ENCODE measurements around the gene CELF4.

The CELF4 gene

DNA sequence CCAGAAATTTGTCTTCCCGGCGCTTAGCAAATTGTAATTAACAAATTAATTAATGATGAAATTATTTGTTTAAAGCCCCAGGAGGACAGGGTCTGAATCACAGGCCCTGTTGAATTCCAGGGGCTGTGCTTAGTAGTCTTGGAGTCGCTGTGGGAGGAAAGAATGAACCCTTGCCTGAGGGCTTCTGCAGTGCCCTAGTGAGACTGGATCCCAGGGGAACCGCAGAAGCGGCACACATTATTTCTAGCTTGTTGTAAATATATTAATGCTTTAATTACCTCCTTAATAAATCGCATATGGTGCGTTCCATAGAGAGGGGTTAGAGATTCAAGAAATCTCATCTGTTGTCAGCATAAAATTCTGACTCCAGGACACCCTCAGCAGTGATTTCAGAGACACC, 235.4 kb downstream of the CELF4 start:
- H3K4me3 ChIP-seq (ENCODE audit: low read depth, low read length): no peak overlapping the region

DNA sequence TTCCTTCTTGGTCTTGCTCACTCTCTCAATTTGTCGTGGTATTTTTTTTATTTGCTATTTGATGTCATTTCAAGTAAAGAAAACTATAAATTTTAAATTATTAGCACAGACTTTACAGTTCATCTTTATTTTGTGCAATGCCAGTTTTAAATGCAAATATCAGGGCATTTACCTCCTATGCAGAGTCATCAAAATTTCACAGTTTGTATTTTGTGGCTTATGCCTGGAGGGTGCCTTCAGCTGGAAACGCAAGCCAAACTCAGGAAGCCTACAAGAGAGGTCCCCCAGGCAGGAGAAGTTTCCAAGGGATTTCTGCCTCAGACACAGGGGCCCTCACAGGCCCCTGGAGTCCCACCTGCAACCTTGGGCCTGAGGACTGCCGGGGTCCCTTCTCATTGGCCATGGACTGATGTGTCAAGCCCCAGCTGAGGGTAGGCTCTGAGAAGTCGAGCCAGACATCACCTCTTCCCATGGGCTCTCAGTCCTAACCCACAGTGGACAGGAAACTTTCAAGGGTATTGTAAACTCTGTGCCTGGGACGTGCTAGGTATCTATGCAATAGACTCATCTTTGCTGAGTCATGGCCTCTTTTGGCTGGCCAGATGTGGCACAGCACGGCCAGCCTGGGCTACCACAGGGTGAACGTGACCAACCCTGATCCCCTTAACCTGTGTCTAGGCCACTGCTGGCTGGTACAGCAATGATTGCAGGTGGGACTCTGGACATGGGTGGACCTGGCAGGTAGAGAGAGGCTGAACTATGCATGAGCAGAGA, 236.5 kb downstream of the CELF4 start:
- H3K4me3 ChIP-seq (ENCODE audit: low read depth, low read length): no peak overlapping the region

DNA sequence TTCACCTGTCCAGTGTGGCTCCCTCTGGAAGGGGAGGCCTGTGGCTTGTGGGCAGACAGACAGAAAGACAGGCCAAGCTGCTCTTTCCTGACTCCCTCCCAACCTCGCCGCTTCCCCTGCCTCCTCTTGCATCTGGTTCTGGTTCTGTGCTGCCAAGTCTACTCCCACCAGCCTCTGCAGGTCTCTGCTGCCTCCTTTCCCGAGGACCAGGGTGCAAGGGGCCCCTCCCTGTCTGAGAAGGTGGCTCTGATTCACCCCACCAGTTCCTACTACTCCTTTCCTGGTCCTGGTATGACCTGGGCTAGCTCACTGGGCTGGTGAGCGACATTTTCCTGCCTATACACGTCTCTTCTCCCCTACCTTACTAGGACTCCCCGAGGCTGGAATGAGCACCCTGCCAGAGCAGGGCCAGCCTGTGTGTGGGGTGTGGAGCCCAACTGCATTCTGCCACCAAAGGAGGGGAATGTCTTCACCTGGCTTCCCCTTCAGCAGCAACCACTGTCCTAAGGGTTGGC, 238.5 kb downstream of the CELF4 start:
- no peak overlapping the region for H3K4me3 ChIP-seq (ENCODE audit: low read depth, low read length)

DNA sequence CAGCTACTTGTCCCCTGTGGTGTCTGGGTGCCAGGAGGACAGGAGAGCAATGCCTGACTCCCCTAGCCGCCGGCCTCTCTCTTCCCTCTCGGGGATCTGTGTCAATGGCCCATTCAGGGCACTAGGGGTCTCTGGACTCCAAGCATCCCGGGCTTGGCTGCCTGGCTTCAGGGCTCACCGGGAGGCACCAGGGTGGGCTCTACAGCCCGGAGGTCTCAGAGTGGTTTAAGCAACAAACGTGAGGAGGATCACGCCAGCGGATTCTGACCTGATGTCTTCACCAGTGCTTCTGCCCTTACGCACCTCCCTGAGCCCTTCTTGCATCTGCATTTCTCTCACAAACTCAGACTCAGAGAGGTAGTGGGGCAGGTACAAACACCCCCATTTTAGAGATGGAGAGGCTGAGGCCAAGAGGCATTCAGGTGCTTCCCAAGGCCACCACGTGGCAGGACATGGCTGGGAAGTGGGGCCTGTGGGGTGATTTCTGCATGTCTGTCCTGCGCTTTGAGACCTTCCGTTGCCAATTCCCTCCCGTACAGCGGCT, 243.0 kb downstream of the CELF4 start:
- no peak overlapping the region for H3K4me3 ChIP-seq (ENCODE audit: low read depth, low read length)

DNA sequence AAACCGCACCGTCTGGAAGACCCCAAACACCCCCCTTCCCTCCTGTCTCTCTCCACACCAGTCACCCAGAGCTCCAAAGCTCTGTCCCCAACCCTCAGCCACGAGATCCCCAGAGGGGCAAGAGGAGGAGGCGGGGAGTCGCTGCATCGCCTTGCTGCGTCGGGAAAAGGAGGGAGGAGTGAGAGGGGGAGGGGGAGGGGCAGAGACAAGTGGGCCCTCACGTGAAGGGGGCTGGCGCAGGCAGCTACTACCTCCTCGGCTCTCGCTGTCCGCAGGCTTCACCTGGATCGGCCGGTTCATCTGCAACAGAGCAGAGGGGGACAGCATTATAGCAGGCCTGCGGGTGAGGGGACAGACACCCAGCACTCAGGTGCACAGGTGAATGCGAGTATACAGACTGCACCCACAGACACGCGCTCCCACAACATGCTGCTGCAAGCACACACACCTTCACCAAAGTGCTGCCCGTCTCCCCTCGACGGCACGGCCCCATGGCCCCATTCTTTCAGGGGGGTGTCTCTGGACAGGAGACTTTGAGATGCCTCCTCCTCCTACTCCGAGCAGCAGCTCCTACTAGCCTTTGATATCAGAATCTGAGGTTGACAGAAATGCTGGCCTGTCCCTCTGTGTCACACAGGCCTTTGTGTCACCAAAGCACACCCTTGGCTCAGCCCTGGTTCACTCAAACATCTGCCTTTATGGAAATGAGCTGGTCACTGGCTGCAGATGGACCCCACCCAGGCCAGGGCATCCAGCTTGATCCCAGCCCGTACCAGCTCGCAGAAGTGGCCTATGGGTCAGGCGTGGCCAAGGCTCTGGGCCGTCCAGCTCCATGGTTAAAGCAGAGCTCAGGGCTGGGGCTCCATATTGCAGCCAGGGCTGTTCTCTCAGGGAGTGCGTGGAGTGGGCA, 243.8 kb downstream of the CELF4 start:
- no peak overlapping the region for H3K4me3 ChIP-seq (ENCODE audit: low read depth, low read length)

DNA sequence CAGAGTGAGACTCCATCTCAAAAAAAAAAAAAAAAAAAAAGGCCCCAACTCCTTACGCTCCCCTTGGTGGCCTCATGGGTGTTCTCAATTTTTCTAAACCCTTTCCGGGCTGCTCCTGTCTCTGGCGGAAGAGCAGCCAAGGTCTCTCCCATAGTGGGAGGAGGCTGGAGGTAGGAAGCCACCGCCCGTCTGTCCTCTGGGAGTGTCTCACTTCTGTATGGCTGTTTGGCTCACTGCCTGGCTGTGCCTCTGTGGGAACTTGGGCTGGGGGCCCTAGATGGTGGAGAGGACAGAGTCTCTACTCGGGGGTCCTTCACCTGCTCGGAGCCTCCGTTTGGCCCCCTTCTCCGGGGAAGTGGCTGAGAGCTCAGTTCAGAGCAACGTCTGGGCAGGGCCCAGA, 245.3 kb downstream of the CELF4 start:
- H3K4me3 ChIP-seq (ENCODE audit: low read depth, low read length): no peak overlapping the region

DNA sequence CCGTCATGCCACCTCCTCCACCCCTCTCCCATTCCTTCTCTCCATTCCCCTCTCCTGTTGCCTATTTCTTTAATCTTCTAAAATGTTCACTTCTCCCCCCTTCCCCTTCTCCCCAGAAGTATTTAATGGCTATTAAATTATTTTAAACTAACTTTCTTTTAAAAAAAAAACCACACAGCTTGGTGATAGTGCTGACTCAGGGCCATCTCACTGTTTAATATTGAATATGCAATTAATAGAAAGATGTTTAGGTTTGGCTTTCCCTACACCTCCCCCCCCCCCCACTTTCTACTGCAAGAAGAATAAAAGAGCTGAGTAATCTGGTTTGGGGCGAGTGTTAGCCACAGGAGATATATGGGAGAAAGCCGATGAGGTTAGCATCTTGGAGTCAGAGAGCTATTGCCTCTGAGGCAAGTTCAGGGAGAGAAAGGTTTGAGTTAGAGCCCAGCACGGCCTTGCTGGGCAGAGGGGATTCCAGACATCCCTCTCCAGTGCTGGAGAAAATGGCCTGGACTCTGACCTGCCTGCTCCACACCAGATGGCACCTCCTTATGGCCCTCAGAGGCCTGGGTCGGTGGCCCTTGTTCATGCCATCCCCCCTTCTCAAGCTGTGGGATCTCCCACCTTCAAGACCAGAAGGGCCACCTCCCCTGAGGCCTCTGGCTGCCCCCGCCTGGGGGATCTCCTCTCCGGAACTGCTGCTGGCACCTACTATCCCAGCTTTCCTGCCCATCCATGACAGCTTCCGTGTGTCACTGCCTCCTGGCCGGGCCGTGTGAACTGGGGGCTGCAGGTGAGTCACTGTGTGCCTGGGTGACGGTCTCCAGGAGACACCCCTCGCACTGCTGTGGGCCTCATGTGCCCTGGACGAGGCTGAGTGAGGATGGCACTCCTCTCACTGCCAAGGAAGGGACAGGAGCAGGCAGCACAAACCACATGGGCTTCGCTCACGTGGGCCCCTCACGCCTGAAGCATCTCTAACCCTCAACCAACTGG, 246.9 kb downstream of the CELF4 start:
- no peak overlapping the region for H3K4me3 ChIP-seq (ENCODE audit: low read depth, low read length)

DNA sequence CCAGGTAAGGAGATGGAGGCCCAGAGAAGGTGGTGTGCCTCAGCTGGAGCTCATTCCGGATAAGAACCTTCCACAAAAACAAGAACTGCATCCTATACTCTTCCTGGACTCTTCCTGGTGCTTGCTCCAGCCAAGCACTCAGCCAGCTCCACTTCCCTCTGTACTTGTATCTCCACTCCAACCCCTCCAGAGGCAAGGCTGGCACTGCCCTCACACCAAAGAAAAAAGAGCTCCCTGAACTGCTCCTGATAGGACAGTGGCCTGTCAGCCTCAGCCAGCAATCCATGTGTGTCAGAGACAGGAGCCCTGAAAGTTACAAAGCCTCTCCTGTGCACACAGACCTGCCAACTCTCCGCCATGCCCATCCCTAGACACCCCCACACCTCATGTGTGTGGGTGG, 248.1 kb downstream of the CELF4 start:
- H3K4me3 ChIP-seq (ENCODE audit: low read depth, low read length): no peak overlapping the region

DNA sequence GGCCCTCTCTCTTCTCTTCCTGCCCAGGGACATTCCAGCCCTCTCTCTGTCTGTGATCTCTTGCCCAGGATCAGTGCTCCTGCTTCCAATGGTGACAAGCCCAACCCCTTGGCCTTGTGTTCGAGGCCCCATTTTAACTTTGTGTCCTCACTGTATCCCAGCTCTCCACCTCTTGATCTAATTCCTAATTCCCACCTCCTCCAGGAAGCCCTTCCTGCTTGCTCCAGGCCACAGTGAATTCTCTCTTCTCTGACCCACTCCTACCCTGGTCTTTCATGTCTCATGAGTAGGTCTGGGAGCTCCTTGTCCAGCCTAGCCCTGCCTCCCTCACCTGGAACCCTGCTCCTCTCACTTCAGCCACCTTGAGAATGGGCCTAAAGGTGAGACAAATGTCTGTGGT, 249.1 kb downstream of the CELF4 start:
- no peak overlapping the region for H3K4me3 ChIP-seq (ENCODE audit: low read depth, low read length)

DNA sequence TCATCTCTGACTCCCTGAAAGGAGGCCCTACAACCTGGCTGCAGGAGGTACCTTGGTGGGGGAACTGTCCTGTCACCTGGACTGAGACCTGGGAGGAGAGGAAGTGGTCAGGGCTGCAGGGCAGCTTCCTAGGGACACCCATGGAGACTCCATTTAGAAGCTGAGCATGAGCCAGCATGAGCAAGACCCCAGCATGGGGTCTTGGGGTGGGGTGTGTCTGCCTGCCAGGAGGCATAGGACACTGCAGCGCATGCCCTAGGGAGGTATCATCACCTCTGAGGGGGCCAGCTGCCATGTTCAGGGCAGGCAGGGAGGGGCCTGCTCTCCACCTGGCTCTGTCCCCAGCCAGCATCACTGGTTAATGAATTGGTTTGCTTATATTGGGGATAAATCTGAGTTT, 249.7 kb downstream of the CELF4 start:
- no peak overlapping the region for H3K4me3 ChIP-seq (ENCODE audit: low read depth, low read length)

DNA sequence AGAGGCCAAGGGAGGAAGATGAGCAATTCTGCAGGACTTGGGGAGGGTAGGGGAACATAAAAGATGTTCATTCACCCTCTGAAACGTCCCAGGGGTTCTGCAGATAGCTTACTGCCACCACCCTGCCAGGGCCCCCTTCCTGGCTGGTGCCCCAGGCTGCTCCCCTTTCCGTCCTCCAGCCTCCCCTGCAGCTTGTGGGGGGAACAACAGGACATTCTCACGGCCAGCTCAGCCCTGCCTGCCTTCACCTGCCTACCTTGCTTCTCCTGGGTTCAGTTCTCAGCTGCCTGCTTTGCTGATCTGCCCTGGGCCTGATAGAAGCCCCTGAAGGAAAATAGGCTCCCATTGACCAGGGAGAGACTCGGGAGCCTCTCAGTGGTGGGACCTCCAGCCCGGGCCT, 251.1 kb downstream of the CELF4 start:
- H3K4me3 ChIP-seq (ENCODE audit: low read depth, low read length): no peak overlapping the region

DNA sequence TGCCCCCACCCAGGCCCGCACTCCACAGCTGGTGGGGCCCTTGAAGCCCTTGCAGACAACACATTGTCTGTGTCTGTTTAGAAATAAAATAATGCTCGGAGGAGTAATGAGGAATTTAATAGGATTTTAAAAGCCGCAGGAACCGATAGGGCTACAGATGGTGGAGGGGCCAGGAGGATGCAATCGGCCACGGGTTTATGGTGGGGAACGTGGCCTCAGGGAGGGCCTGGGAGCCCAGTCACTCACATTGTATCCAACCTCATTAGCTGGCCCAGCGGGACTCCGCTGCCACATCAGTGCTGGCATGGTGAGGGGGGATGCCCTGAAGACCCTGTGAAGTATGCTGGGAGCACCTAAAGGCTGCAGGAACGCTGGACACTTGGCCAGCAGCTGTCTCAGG, 252.0 kb downstream of the CELF4 start:
- no peak overlapping the region for H3K4me3 ChIP-seq (ENCODE audit: low read depth, low read length)

DNA sequence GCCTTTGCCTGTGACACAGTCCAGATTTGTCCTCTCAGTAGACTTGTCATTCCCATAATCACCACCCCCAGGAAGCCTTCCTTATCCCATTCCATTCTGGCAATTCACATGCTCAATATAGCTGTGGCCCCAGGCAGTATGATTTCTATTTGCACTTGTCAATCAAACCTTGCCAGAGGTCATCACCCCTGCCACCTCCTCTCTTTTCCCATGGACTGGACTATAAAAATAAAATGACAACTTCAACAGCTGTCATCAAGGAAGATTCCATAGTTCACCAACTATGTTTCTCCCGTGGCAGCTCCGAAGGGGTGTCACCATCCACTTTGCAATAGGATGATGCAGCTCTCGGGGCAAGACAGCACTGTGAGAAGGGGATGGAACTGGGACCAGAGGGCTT, 255.7 kb downstream of the CELF4 start:
- no peak overlapping the region for H3K4me3 ChIP-seq (ENCODE audit: low read depth, low read length)

DNA sequence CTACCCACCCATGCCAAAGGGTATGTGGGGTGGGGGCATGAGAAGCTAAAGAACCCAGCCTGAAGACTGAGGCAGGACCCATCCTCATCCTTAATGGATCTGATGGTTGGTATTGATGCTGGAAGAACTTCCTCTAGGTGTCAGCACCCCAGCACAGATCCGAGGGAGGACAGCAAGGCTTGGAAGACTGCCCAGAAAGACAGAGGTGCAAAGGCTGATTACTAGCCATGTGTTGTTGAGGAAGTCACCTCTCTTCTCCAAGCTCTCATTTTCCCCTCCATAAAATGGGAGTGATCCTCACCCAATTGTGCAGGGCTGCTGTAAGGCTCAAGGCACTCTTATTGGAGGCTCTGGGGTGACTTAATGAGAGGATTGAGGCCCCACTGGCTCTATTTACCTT, 256.5 kb downstream of the CELF4 start:
- no peak overlapping the region for H3K4me3 ChIP-seq (ENCODE audit: low read depth, low read length)

DNA sequence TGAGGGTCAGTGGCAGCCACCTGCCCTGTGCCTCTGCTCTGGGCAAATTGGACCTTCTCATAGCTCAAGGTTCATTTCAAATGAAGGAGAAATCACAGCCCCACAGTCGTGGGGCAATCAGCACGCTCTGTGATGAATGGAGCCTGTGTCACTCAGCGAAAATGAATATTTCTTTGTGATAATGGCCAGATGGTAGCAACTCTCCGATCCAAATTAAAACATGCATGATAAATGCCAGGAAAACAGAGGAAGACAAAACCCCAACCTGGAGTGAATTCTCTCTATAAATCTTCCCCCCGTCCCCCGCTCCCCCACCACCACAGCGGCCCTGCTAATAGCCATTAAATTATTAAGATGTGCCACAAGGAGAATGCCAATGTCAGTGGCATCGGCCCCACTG, 258.4 kb downstream of the CELF4 start:
- H3K4me3 ChIP-seq (ENCODE audit: low read depth, low read length): no peak overlapping the region

DNA sequence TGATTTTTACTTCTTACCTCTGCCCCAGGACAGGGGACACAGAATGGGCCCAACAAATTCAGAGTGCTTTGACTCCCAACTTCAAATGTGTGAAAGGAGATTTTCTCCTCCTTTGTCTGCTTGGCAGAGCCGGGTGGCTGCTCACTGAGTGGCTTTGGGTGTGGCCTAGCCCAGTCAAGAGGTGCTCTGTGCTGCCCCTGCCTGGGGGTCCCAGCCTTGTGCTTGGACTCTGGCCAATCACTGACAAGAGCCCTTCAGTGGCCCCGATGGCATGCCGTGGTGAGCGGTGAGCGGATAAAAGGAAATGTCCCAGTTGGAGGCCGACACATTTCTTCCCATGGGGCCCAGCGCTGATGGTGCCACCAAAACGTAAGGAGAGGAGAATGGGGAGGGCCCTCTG, 259.2 kb downstream of the CELF4 start:
- H3K4me3 ChIP-seq (ENCODE audit: low read depth, low read length): no peak overlapping the region

DNA sequence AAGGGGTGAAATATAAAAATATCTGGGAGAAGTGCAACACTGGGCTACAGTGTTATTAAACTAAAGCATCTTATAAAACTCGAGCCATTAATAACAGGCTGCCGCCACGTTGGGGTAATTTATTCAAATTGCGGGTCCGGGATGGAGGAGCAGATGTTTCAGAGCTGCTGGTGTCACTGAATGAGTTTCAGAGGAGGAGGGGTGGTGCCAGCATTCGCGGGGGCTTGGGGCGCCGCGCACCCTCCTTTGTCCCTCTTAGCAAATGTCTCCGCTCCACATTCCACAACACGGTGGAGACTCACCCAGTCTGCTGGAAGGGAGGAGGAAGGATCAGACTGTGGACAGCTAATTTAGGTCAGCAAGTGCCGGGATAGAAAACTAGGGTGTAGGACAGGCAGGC, 260.5 kb downstream of the CELF4 start:
- no peak overlapping the region for H3K4me3 ChIP-seq (ENCODE audit: low read depth, low read length)

DNA sequence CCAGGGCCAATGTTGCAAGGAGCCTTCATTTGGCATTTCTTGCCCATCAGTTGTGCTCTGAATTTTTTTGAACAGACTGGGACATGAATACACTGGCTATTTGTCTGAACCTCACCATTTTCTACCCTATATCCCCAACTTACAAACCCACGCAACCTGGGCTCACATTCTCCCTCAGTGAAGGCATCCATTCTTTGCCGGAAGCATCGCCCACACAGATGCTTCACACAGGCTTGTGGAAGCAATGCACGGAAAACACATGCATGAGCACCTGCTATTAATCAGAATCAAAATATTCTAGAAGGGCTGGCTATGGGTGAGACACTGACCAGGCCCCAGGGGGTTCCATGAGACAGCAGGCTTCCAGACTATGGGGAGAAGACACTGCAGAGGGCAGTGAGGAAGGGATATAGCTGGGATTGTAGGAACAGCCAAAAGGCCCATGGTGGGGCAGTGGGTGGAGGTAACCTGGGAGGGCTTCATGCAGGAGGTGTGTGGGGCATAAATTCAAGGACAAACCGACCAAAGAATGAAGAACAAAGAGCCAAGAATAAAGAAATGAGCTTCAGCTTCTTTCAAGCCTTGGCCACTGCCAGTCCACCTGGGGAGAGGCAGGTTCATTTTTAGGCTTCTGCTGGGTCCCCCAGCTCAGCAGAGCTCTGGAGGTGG, 261.5 kb downstream of the CELF4 start:
- no peak overlapping the region for H3K4me3 ChIP-seq (ENCODE audit: low read depth, low read length)

DNA sequence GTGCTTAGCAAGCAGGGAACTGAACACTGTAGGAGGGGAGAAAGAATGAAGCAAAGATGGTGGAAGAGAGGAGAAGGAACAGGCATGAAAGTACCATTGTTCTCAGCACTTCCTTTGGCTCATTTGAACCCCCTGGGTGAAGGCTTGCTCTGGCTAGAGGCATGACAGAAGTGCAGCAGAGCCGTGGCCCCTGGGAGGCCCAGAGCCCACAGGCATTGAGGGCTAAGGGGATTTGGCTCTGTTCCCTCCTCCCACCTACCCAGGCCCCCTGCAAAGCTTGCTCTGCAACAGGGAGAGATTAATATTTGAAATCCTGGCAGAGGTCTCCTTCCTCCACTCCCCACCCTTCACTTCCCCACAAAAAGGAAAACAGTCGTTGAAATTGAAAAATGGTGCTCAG, 262.6 kb downstream of the CELF4 start:
- no peak overlapping the region for H3K4me3 ChIP-seq (ENCODE audit: low read depth, low read length)

DNA sequence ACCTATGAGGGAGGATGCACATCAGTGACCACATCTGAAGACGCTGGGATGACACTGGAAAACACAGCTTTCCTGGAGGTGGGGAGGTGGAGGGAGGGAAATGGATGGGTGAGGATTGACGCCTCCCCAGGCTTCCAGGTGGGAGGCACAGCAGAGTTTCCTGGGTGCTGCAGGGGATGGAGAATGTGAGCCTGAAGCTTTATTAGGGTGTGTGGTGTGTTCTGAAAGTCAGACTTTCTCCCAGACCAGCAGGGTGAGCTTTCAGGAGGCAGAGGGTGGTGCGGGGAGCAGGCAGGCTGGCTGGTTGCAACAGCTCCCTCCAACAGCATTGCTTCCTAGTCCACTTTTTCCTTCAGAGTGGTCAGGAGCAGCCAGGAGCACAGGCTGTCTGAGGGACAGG, 263.1 kb downstream of the CELF4 start:
- H3K4me3 ChIP-seq (ENCODE audit: low read depth, low read length): no peak overlapping the region

Measured in iPS-11a (cell line).